GM12875 (cell line): ENCODE results near the gene KDELR3.
A peak's percentile ranks its signal among the peaks of the same experiment; 100 is the strongest.
"Not testable (repeated sequence)": the region's sequence is repeated elsewhere in the genome, so short reads cannot be mapped to it uniquely, and the experiment has no call there.

Experiments
- H3K4me3 ChIP-seq: one replicate; pipeline ENCODE4 v1.5.1; 2011; ENCODE audit warnings: low read depth, low read length, control low read depth
- TF ChIP-seq, protein P1 (sequence below): IDR thresholded peaks from 2 replicates; pipeline ENCODE4 v1.5.1; 2011; ENCODE audit warnings: low read depth, mild to moderate bottlenecking, control low read depth, inconsistent platforms, low read length, moderate library complexity, borderline replicate concordance; ENCODE audit not compliant: insufficient read depth

Gene KDELR3

DNA sequence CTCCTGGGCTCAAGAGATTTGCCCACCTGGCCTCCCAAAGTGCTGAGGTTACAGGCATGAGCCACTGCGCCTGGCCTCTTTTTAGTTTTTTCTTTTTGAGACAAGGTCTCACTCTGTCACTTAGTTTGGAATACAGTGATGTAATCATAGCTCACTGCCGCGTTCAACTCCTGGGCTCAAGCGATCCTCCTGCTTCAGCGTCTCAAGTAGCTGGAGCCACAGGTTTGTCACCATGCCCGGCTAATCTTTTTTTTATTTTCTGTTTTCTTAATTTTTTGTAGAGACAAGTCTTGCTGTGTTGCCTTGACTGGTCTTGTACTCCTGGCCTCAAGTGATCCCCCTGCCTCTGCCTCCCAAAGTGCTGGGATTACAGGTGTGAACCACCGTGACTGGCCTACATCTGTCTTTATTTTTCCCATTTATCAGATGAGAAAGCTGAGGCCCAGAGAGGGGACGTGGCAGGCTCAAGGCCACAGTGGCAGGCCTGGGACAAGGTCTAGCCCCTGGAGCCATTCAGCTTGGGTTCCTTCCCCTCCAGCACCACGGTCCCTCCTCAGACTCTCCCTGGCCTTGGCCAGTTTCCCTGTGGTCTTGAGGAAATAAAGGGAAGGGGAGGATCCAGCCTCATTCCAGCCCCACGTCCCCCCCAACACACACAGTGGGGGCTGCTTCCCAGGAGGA, 2.8 kb upstream of the KDELR3 start:
- TF ChIP-seq, protein P1, sequence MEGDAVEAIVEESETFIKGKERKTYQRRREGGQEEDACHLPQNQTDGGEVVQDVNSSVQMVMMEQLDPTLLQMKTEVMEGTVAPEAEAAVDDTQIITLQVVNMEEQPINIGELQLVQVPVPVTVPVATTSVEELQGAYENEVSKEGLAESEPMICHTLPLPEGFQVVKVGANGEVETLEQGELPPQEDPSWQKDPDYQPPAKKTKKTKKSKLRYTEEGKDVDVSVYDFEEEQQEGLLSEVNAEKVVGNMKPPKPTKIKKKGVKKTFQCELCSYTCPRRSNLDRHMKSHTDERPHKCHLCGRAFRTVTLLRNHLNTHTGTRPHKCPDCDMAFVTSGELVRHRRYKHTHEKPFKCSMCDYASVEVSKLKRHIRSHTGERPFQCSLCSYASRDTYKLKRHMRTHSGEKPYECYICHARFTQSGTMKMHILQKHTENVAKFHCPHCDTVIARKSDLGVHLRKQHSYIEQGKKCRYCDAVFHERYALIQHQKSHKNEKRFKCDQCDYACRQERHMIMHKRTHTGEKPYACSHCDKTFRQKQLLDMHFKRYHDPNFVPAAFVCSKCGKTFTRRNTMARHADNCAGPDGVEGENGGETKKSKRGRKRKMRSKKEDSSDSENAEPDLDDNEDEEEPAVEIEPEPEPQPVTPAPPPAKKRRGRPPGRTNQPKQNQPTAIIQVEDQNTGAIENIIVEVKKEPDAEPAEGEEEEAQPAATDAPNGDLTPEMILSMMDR: no peak
- no peak overlapping the region for H3K4me3 ChIP-seq

DNA sequence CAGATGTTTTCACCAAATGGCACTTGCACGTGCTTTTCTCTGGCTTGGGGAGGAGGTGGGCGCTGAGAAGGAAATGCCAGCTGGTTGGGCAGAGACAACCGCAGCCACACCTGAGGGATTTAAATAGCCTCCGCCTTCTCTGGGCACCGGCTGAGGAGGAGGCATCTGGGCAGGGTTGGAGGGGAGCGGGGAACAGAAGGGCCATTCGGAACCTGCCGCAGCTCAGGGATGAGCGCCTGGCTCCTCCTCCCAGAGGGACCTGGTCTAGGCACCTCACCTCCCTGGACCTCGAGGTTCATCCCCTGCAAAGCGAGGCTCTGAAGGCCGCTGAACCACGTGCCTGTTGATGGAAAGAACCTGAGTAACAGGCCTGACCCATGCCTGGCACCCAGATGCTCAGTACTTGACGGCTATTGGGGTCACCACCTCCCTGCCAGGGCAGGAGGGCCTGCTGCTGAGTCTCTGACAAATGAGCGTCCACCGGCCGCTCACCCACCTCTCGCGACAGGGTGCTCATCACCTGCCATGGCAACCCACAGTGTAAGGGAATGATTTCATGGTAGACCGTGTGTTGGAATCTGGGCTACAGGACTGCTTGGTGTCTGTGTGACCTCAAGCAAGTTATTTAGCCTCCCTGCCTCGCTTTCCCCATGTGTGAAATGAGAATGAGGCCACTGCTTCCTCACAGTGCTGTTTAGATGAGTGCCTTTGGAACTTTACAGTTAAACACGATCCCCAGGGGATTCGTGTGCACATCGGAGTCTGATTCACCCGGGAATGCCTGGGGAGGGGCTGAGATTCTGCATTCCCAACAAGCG, 2.0 kb upstream of the KDELR3 start:
- TF ChIP-seq, protein P1: no peak

DNA sequence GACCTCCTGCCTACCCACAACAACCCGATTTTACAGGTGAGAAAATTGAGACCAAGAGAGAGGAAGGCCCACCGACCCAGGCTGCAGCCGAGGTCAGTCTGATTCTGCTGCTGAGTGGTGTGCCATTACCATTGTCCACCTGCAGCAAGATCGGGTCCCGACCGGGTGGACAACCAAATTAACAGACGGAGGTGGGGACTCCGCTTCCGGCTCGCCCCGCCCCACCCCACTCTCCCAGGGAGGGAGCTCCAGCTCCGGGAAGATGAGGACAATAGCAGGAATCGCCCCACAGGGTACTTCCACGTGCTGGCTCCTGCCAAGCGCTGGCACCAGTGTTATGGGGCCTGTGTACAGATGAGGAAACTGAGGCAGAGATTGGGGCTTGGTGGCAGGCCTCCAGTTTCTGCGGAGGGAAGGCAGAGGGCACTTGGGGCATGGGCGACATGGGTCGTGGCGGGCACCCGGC, 425 bp upstream of the KDELR3 start:
- TF ChIP-seq, protein P1: no peak
- H3K4me3 ChIP-seq: no peak overlapping the region

More for the DNA sequence above, 2.0 kb upstream of the KDELR3 start:
- no peak overlapping the region for H3K4me3 ChIP-seq

DNA sequence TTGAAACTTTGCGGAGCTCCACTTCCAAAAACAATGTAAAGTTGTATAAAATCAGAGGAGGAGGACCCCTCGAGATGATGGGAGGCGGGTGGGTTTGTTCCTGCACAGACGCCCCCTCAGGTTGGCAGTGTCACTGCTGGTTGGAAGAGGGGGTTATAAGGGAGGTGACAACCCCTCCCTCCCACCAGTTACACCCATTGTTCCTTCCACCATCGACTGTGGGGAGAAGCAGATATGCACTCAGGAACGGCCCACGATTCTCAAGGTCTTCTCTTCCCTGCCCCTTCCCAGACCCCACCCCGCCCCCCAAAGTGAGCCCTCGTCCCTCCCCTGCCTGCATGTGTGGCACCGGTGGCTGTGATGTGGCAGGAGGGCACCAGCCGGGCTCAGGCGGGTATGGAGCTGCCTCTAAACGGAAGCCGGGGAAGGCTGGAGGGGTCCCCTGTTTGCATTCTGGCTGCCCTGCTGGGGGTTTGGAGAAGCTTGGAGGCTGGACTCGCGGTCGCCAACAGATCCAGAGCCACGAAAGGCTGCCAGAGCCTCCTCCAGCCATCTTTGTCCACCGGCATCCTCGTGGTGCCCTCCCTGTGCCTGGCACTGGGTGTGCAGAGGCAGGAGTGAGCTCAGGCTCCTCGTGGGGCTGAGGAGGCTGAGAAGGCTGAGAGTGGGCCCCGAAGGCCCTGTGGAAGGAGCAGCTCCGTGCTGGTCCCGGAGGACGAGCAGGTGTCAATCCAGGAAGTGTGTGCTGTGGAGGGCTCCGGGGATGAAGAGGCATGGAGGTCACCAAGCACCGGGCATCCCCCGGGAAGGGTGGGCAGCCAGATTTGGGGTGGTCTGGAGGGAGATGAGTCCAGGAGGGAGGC, 778 bp downstream of the KDELR3 start:
- H3K4me3 ChIP-seq: no peak overlapping the region
- TF ChIP-seq, protein P1: peak; percentile 7; the same call in 1 of the 2 replicates

DNA sequence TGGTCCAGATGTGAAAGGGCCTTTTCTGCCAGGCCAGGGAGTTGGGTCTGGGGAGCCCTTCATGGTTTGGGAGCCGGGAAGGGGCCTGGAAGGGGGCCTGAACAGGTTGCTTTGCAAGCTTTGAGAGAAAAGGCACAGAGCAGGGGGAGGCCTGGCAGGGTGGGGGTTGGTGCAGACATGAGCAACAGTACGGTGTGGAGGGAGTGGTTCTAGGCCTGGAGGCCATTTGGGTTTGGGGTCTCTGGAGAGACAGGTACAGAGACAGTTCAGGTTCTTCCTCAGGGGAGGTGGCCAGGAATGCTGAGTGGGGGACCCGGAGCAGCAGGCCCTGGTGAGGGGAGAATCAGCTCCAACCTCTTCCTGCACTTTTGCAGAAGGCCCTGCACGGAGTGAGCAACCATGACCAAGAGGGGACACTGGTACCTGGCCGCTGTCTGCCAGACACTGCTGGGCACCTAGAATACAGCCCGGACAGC, 1.4 kb downstream of the KDELR3 start:
- TF ChIP-seq, protein P1: no peak
- no peak overlapping the region for H3K4me3 ChIP-seq

DNA sequence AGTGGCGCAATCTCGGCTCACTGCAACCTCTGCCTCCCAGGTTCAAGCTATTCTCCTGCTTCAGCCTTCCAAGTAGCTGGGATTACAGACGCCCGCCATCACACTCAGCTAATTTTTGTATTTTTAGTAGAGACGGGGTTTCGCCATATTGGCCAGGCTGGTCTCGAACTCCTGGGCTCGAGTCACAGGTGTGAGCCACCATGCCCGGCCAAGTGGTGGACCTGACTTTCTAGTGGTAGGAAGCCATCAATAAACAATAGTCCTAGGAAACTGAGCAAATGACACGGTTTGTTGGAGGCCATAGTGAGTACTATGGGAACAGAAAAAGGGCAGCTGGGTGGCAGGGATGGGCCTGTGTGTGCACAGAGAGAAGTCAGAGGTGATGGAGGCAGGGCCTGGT, 2.3 kb downstream of the KDELR3 start:
- not testable (repeated sequence) for H3K4me3 ChIP-seq

DNA sequence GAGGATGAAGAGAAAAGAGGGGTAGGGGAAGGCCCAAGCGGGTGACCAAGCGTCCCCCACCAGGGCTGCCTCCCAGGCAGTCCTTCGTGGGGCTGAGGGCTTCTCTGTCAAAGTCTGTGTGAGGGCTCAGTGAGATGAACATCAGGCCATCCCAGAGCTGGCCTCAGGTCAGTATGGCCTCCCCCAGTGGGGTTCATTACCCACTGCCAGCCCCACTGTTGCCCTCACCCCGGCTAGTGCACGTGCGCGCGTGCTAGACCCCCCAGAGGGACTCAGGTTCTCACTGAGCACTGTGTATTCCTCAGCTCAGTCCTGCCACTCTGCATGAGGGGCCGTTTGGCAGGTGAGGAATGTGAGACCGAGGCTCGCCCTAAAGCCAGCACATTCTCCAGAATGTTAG, 3.3 kb downstream of the KDELR3 start:
- H3K4me3 ChIP-seq: no peak overlapping the region

More for the DNA sequence above, 3.3 kb downstream of the KDELR3 start:
- TF ChIP-seq, protein P1: no peak
